ENCODE measurements around the gene STK35. TPM values are rescaled to one million over a fixed set of nuclear protein-coding genes. Genes with fewer than 3 reads are reported as not detected.
"Not testable (repeated sequence)": the region's sequence is repeated elsewhere in the genome, so short reads cannot be mapped to it uniquely, and the experiment has no call there.

Gene STK35
- polyA plus RNA-seq, 4 donors: 17.0 to 18.8 (median 17.1) TPM

- DNase-seq (ENCODE audit: low read depth in 4 of 4, low spot score in 3 of 4): no peak
Observed at GRCh38 chr20:2178318-2179232, 76.9 kb downstream of the STK35 start.

DNA sequence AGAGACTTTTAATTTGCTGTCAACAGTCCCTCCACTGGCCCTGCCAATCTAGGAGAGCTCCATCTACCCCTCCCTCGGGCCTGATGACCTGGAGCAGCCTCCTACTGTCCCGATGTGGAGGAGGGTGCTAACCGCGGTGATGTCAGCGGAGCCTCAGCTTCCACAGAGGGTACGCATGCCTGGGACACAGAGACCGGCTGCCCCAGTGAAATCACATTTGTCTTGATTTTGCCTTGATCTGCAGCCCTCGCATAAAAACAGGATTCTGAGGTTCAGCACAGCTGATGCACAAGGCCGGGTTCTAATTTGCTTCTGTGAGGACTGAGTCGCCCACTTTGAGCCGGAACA lies 77.6 kb downstream of the STK35 start:
- no peak for DNase-seq (ENCODE audit: low read depth in 4 of 4, low spot score in 3 of 4)

DNA sequence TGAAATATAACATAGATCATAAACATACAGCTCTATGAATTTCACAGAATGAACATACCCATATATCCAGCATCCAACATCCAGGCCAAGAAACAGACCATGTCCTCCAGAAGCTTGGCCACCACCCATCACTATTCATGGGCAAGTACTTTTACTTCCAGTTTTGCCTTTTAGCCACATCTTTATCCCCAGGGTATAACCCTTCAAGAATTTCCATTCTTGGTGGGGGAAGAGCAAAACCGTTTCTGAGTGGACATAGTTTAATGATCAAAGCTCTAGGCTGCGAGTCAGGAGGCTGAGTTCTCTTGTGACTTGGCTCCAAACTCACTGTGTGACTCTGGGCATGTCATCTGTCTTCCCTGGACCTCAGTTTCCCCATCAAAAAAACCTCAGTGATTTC lies 78.3 kb downstream of the STK35 start:
- no peak for DNase-seq (ENCODE audit: low read depth in 4 of 4, low spot score in 3 of 4)

DNA sequence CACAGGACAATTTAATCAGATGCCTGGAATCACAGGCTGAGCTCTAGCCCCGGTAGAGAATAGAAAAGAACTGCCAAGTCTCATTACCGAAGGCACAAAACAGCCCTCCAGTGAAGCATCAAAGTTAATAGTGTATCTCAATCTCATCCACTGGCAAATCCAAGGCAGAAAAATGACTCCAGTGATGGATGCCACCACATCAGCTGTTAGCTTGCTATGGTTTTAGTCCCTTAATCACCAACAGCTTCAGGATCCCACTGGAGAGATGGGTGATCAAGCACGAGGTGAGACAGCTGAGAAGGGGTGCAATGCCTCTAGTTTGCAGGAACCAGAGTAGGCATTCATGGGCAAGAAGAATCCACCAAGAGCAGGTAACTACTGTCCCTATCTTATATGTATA lies 81.8 kb downstream of the STK35 start:
- DNase-seq (ENCODE audit: low read depth in 4 of 4, low spot score in 3 of 4): no peak

DNA sequence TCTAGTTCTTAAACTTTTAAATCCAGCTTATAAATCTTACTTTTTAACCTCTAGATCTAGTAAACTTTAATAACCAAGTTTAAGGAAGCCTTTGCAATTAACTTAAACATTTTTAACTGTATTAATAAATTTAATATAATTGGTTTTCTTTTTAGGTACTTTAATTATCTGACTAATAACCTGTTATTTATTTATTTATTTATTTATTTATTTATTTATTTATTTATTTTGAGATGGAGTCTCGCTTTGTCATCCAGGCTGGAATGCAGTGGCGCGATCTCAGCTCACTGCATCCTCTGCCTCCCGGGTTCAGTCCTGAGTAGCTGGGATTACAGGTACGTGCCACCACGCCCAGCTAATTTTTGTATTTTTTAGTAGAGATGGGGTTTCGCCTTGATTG lies 83.3 kb downstream of the STK35 start:
- not testable (repeated sequence) for DNase-seq (ENCODE audit: low read depth in 4 of 4, low spot score in 3 of 4)

DNA sequence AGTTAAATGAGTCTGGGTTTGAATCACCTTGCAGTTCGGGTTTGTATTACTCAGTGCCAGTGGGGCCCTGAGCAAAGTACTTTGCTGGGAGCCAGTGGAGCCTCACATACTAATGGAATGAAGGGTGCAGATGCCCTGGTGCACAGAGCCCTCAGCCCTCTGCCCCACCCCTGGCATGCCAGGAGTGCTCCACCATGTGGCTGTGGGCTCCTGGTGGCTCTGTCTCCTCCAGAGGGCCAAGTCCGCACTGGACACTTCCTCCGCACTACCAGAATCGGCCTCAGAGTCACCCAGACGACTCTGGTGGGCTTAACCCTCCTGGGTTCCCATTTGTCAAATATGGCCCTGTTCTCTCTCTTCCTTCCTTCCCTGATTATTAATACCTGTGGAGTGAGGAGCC lies 94.0 kb downstream of the STK35 start:
- no peak for DNase-seq (ENCODE audit: low read depth in 4 of 4, low spot score in 3 of 4)

DNA sequence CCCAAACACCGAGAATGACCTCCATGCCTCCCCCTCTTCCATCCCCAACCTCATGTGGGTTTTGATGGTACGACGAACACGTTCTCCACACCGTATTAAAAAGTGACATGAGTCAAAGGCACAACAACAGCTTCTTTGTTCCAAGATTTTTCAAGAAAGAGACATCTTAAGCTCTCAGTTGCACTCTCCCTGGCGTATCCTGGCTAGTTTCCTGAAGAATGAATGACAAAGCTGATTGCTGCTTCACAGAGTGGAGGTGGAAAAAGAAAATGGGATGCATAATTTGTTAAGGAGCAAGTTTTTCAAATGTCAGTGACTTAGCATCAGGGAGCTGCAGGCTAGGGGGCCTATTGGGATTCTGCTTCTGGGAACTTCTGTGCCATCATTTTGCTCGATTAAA lies 95.5 kb downstream of the STK35 start:
- no peak for DNase-seq (ENCODE audit: low read depth in 4 of 4, low spot score in 3 of 4)

Other genes starting within 250 kb of the STK35 start
- 10 to 100 TPM; 29.0 to 32.5 (median 29.9) TPM for gene SIRPA, start 206.4 kb upstream of the STK35 start, polyA plus RNA-seq (ENCODE audit: insufficient read length in 4 of 4)
- gene PDYN, start 107.8 kb upstream of the STK35 start, polyA plus RNA-seq (ENCODE audit: insufficient read length in 4 of 4): under 1 TPM; 0.23 to 0.66 (median 0.35) TPM
- 1 to 10 TPM in 2 of 4 donors, under 1 TPM in 2; 0.51 to 1.1 (median 0.90) TPM for gene TGM3, start 194.2 kb downstream of the STK35 start, polyA plus RNA-seq (ENCODE audit: insufficient read length in 4 of 4)